Kidney (tissue), 14 donors: Measurements from ENCODE around the gene HOTAIR. TPM values are rescaled to one million over a fixed set of nuclear protein-coding genes. Genes with fewer than 3 reads are reported as not detected.

Source experiments
- DNase-seq, 5 donors: peaks; one replicate each; pipeline ENCODE4 v3.0.0-alpha.2; 2013 to 2020
- FAIRE-seq: peaks from 2 replicates; lab custom pipeline; 2012; peaks lifted over from hg19 to GRCh38; lab: Jason Lieb, UNC
- H3K27ac ChIP-seq, 2 donors: one replicate each; pipeline ENCODE4 v1.7.0; 2013; ENCODE audit warnings: low read depth in 2 of 2, low read length in 2 of 2, inconsistent platforms in 1 of 2
- H3K27me3 ChIP-seq: one replicate; pipeline ENCODE4 v1.7.1; 2013; ENCODE audit warnings: low read length, inconsistent platforms; ENCODE audit not compliant: control insufficient read depth, insufficient read depth
- H3K36me3 ChIP-seq, 3 donors: one replicate each; pipeline versions ENCODE4 v1.7.0 to v1.7.1; 2013; ENCODE audit warnings: low read length in 3 of 3, control low read depth in 1 of 3, inconsistent platforms in 1 of 3; ENCODE audit not compliant: insufficient read depth in 3 of 3, control insufficient read depth in 2 of 3
- H3K4me1 ChIP-seq, 3 donors: one replicate each; pipeline versions ENCODE4 v1.7.0 to v1.7.1; 2013; ENCODE audit warnings: low read length in 3 of 3, inconsistent platforms in 1 of 3, low read depth in 1 of 3; ENCODE audit not compliant: control insufficient read depth in 2 of 3, insufficient read depth in 2 of 3
- H3K4me3 ChIP-seq, 3 donors: one replicate each; pipeline versions ENCODE4 v1.7.0 to v1.8.1; 2013; ENCODE audit warnings: low read length in 3 of 3, control low read depth in 1 of 3, inconsistent platforms in 1 of 3
- H3K9ac ChIP-seq, 3 donors: one replicate each; pipeline versions ENCODE4 v1.7.0 to v1.7.1; 2013; ENCODE audit warnings: low read length in 3 of 3, control low read depth in 1 of 3, inconsistent platforms in 1 of 3
- H3K9me3 ChIP-seq, 3 donors: one replicate each; pipeline versions ENCODE4 v1.7.0 to v1.7.1; 2013; ENCODE audit warnings: low read length in 3 of 3, control low read depth in 1 of 3, inconsistent platforms in 1 of 3; ENCODE audit not compliant: control insufficient read depth in 2 of 3, insufficient read depth in 1 of 3
- intact Hi-C: fragments of 100-400 bp; cut with DNase I; formaldehyde crosslinking; loops from one replicate; pipeline ENCODE4 v1.11.1; 2022
- polyA plus RNA-seq: library from polyadenylated mRNA; stranded (reverse); fragments of 350-450 nt; fragmentation: Illumina TruSeq; extraction: RNeasy Lipid Tissue Mini Kit (QIAGEN cat#74804); gene quantifications from one replicate; pipeline ENCODE4 v1.2.3, GENCODE V29; 2014; ENCODE audit warnings: low read depth, low replicate concordance; ENCODE audit not compliant: insufficient read depth
- total RNA-seq: library from RNA; stranded (reverse); fragmentation: NEBNext Ultra II Directional; extraction: Animal tissue kit (Norgen Biotek cat#: 25700); gene quantifications from one replicate; pipeline ENCODE4 v1.2.1, GENCODE V29; 2021
- TF ChIP-seq, protein P1 (sequence below): IDR thresholded peaks from 3 replicates; pipeline ENCODE4 v1.5.1; 2012; ENCODE audit warnings: mild to moderate bottlenecking, moderate library complexity, borderline replicate concordance; ENCODE audit not compliant: insufficient read depth; ENCODE audit errors: extremely low read depth
- donor health status: control.
- donor health status: control.
- donor health status: control.
- donor health status: control.
- donor health status: control.
- donor health status: DM: yes; HTN: yes; CAD: no.
- donor health status: Normal renal cell carcinoma (clear cell type).

Gene HOTAIR
- total and polyA plus RNA-seq, 2 donors from 2014 or later: 0.52 to 0.76 TPM

DNA sequence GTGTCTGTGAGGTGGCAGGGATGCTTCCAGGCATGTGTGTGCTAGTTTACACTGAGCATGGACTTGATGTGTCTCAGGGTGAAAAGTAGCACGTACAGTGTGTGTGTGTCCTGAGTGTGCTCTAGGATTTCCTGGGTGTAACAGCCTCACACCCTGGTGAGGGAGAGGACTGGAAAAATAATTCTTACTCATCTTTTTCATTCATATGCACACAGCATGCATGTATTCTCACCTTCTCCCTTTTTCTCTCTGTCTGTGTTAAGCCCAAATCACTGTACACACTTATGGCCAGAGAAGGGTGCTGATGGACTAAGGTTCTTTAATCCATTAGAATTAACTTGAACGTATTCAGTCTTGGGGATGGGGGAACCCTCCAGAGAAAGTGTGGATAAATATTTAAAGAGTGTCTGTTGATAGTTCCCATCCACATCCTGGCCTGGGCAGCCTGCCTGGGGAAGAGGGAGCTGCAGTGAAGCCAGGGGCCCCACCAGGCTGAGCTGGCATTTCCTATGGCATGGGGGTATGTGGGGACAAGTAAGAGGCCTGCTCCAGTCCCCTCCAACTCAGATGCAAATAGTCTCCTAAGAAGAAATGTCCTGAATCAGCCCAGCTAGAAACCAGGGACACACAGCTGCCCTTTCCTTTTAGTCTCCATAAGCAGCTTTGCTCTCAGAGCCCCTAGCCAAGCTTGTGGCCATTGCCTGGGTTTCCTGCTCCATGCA is 32.9 kb upstream of the HOTAIR start:
- Histone ChIP-seq H3K4me1 (peaks cover 6 to 24% (median 12%) of the 10 kb centered on the region in 3 donors), H3K4me3 (no peak overlapping the region), H3K9ac (no peak overlapping the region), H3K9me3 (no peaks in the 10 kb centered on the region), H3K27me3 (peaks cover 4% of the 10 kb centered on the region), H3K36me3 (no peaks in the 10 kb centered on the region), H3K27ac (no peak overlapping the region)
- intact Hi-C loops: no loop called here
- FAIRE-seq (no peak), DNase-seq (peak in 1 of 5 donors; percentile 67)
- TF ChIP-seq, protein P1, sequence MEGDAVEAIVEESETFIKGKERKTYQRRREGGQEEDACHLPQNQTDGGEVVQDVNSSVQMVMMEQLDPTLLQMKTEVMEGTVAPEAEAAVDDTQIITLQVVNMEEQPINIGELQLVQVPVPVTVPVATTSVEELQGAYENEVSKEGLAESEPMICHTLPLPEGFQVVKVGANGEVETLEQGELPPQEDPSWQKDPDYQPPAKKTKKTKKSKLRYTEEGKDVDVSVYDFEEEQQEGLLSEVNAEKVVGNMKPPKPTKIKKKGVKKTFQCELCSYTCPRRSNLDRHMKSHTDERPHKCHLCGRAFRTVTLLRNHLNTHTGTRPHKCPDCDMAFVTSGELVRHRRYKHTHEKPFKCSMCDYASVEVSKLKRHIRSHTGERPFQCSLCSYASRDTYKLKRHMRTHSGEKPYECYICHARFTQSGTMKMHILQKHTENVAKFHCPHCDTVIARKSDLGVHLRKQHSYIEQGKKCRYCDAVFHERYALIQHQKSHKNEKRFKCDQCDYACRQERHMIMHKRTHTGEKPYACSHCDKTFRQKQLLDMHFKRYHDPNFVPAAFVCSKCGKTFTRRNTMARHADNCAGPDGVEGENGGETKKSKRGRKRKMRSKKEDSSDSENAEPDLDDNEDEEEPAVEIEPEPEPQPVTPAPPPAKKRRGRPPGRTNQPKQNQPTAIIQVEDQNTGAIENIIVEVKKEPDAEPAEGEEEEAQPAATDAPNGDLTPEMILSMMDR: no peak

DNA sequence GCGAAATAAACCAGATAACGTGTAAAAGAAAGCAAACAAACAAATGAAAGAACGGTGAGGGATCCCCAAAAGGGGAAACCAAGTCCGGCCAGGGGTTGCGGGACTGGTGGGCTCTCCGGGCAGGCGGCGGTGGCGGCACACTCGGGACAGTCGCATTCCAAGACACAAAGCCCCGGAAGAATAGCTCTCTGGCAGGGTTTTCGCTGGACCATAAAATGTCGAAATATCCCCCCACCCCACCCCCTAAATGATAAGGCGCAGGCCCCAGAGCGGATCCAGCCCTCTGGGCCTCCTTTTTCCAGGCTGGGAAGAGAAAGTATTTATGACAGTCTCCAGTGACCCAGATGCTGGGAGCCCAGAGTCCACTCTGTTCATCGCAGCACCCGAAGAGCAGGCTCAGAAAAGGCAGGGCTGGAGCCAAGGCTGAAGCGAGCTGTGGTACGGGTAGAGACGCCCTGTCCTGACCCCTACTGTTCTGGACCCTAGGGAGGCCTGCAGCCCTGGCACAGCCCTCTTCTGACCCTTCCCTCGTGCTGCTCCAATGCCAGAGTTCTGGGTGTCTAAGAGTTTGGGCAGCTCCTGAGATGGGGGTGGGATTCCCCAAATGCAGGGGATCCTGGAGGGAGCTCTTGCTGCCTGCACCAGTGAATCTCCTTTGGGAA is 31.9 kb upstream of the HOTAIR start:
- intact Hi-C loops: no loop called here
- Histone ChIP-seq H3K27me3 (peaks cover 4% of the 10 kb centered on the region), H3K9ac (peak overlapping the region in 2 of 3 donors; percentile 72 to 73), H3K4me3 (peak overlapping the region; percentile 39 to 67 (median 60)), H3K4me1 (peaks cover 6 to 23% (median 11%) of the 10 kb centered on the region in 3 donors), H3K9me3 (no peaks in the 10 kb centered on the region), H3K36me3 (no peaks in the 10 kb centered on the region), H3K27ac (peak overlapping the region; percentile 55 to 59)
- FAIRE-seq: no peak
- DNase-seq: peak in 2 of 5 donors; percentile 68 to 89
- TF ChIP-seq, protein P1: no peak

- Histone ChIP-seq H3K4me3 (peak overlapping the region; percentile 39 to 67 (median 60)), H3K9ac (peak overlapping the region; percentile 15 to 73 (median 72)), H3K36me3 (no peaks in the 10 kb centered on the region), H3K9me3 (no peaks in the 10 kb centered on the region), H3K4me1 (peaks cover 6 to 26% (median 14%) of the 10 kb centered on the region in 3 donors), H3K27me3 (peaks cover 4% of the 10 kb centered on the region), H3K27ac (peak overlapping the region; percentile 59 to 71)
- DNase-seq (peak; percentile 95 to 97 (median 96)), FAIRE-seq (no peak)
- intact Hi-C loops: no loop called here
- TF ChIP-seq, protein P1: peak; percentile 99
Observed at GRCh38 chr12:54005853-54006558, 31.3 kb upstream of the HOTAIR start.
